Activated CD8-positive, alpha-beta memory T cell treated with anti-CD3 and anti-CD28 coated beads, Interleukin-2, amount 10 ng/mL, durations not matched to agents 7 days and 5 days (primary cell): Measurements from ENCODE around the gene NDUFB10. TPM values are rescaled to one million over a fixed set of nuclear protein-coding genes. Genes with fewer than 3 reads are reported as not detected.

Experiments
- ATAC-seq: fragments of 150-1000 bp; cut with Tn5 transposase; one replicate; pipeline ENCODE4 v1.10.0; 2021; ENCODE audit warnings: moderate library complexity
- CTCF ChIA-PET: fragments of 350-600 bp; sonication (Branson Sonifier 250); formaldehyde crosslinking; loops from one replicate; lab custom pipeline; 2021; ENCODE audit warnings: antibody characterized with exemption; lab: Charles Lee
- DNase-seq: peaks from one replicate; pipeline ENCODE4 v3.0.0-alpha.2; 2020
- H3K27ac Mint-ChIP-seq: one replicate; pipeline ENCODE4 v1.8.0; 2021; ENCODE audit warnings: mild to moderate bottlenecking, mixed read lengths
- H3K27me3 Mint-ChIP-seq: one replicate; pipeline ENCODE4 v1.8.0; 2021; ENCODE audit warnings: mixed read lengths
- H3K36me3 Mint-ChIP-seq: one replicate; pipeline ENCODE4 v1.8.0; 2021; ENCODE audit warnings: mild to moderate bottlenecking, mixed read lengths
- H3K4me1 Mint-ChIP-seq: one replicate; pipeline ENCODE4 v1.8.0; 2021; ENCODE audit warnings: mixed read lengths
- H3K4me3 Mint-ChIP-seq: one replicate; pipeline ENCODE4 v1.8.0; 2021; ENCODE audit warnings: mild to moderate bottlenecking, moderate library complexity, mixed read lengths
- H3K9me3 Mint-ChIP-seq: one replicate; pipeline ENCODE4 v1.8.0; 2022; ENCODE audit warnings: low read depth, mixed read lengths
- total RNA-seq, 2 experiments: library from RNA; stranded (reverse); gene quantifications; one replicate each; pipeline ENCODE4 v1.2.3, GENCODE V29; 2021

NDUFB10 gene
- total RNA-seq, 2 experiments from 2014 or later = 148 to 158 TPM

DNA sequence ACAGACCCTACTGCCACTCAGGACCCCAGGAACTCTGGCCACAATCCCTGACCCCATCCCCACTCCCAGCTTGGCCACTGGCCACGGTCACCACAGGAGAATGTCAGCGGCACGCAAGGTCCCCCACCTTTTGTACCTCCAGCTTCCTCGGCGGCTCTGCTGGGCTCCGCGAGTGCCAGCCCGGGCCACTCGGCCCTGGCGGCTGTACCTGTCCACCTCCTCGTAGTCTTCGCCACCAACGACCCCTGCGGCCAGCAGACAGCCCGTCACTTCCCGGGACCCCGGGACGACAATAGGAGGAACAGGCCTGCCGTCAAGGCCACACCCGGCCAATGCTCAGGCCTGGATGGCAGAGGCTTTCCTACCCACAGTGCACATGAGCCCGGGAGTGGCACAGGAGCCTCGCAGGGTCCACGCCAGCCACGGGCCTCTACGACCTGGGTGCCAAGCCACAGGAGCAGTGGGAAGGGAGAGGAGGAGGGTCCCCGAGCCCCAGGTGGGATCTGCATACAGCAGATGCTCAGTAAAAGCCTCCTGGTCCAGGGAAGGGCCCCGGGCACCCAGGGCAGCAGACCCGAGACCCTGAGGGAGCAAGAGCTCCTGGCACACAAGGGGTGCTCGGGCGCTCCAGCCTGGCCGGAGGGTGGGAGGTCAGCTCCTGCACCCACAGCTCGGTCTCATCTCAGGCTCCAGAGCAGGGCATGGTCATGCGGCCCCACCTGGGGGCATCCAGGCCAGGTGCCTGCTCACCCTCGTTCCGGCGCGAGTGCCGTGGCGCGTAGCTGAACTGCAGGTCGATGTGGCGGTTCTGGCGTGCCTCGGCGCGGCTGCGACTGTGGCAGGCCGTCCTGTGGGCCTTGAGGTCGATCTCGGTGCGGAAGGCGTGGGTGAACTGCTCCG lies 42.4 kb downstream of the NDUFB10 start:
- CTCF ChIA-PET = interaction anchor here (0.5 to 3.6 kb wide), 5 partner anchors 7 to 153 kb away, joined by 3 to 42 read pairs (median 3); partner anchors contain the start of gene GFER
- no peak overlapping the region for H3K27ac Mint-ChIP-seq
- no peaks in the 10 kb centered on the region for H3K27me3 Mint-ChIP-seq

DNA sequence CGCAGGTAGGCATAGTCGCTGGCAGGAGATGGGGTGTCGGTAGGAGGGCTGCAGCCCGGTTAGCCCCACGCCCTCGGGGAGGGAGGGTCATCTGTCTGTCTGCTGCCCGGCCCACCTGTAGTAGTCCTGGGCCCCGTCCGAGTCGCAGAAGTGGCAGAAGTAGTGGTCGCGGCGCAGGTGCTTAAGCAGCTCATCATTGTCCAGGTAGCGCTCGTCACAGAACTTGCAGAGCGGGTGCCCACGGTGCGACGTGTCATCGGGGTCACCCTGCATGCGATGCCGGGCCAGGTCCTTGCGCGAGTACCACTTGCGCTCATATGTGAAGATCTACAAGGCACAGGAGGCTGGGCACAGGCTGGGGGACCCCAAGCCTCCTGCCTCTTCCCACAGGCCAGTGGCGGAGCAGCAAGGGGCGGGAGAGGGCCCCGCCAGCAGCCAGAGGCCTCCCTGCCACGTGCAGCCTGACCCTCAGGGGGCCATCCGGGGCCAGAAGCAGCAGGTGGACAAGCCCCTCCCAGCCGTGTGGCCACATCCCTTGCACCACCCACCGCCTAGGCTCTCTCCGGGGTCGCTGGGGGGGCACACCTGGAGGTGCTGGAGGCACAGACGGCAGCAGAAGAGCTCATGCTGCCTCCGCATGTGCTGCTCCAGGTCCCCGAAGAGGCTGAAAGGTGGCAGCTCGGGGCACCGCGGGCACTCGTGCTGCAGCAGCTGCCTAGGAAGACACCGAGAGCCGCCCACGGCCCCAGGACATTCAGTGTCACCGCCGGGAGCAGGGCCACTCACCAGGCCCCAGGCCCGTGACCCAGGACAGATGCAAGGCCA lies 43.3 kb downstream of the NDUFB10 start:
- H3K4me3 Mint-ChIP-seq = no peak overlapping the region
- DNase-seq = no peak

More for the DNA sequence above, 42.4 kb downstream of the NDUFB10 start:
- peaks cover 15% of the 10 kb centered on the region for H3K36me3 Mint-ChIP-seq
- H3K9me3 Mint-ChIP-seq = no peaks in the 10 kb centered on the region
- H3K4me3 Mint-ChIP-seq = no peak overlapping the region
- ATAC-seq = no peak
- no peak for DNase-seq
- peaks cover 19% of the 10 kb centered on the region for H3K4me1 Mint-ChIP-seq

DNA sequence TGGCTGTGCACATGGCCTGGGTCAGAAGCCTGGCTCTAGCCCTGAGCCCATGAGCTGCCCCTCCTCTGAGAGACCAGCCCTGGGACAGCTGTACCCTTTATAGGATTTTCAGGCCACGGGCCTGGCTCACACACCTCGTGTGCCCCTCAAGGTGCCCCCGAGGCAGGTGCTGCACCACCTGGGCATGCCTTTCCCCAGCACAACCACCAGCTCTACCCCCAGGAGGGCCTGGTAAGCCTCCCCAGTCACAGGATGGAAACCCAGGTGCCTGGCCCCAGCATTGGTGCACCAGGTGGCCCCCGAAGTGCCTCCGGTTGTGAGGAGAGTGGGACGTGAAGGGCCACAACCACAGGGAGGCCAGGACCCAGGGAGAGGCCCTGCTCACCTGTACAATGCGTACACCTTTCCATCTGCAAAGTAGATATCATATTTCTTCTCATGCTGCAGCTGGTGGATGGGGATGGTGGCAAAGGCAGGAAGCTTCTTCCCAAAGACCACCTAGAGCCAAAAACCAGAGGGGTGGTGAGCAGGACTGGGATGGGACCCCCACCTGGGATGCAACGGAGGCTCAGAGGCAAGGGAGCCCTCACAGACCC lies 44.0 kb downstream of the NDUFB10 start:
- Mint-ChIP-seq H3K36me3 (peaks cover 9% of the 10 kb centered on the region), H3K4me1 (peaks cover 34% of the 10 kb centered on the region), H3K27ac (no peak overlapping the region), H3K4me3 (no peak overlapping the region), H3K27me3 (no peaks in the 10 kb centered on the region), H3K9me3 (no peaks in the 10 kb centered on the region)
- DNase-seq = no peak
- CTCF ChIA-PET = interaction anchor here (0.6 to 3.6 kb wide), 24 partner anchors 9 to 318 kb away, joined by 3 to 42 read pairs (median 6); partner anchors contain the start of genes GFER, MAPK8IP3, MLST8 and NDUFB10
- no peak for ATAC-seq

More for the DNA sequence above, 43.3 kb downstream of the NDUFB10 start:
- H3K36me3 Mint-ChIP-seq = peaks cover 12% of the 10 kb centered on the region
- no peaks in the 10 kb centered on the region for H3K27me3 Mint-ChIP-seq
- no peak overlapping the region for H3K27ac Mint-ChIP-seq
- ATAC-seq = no peak
- CTCF ChIA-PET = interaction anchor here (0.6 to 3.6 kb wide), 17 partner anchors 8 to 297 kb away, joined by 3 to 42 read pairs (median 6); partner anchors contain the start of genes GFER, MAPK8IP3, MLST8 and NDUFB10
- no peaks in the 10 kb centered on the region for H3K9me3 Mint-ChIP-seq
- peaks cover 26% of the 10 kb centered on the region for H3K4me1 Mint-ChIP-seq

DNA sequence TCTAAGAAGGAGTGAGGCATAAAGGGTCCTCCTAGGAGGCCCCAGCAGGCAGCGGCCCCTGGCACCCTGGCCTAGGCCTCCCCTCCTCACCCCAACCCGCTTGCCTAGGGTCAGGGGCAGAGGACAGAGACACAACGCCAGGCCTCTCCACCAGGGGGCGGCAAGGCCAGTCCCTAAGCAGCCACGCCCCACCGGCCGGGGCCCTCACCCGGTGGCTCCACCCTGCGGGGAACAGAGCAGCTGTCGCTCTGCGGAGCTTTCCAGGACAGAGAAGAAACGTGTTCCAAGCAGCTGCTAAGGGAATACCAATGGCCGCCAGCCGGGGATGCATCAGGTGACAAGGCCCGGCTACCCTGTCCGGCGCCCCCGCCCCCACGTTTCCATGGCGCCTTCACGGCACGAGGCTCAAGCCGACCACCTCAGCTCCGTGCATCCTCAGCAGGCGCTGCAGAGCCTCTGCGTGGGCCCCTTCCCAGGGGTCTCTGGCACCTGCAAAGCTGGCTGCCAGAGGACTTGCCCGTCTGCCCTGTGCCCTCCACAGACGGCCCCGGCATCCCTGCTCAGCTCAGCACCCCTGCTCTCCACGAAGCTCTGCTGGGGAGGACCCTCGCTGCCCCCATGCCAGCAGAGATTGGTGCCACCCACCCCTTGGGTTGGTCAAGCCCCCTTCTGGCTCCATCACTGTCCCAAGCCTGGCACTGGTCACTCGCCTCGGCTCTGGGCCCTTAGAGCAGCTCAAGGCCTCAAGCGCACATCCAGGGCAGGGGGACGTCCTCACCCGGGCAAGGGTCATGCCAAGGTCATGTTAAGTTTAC lies 44.7 kb downstream of the NDUFB10 start:
- CTCF ChIA-PET = interaction anchor here (0.6 to 3.6 kb wide), 30 partner anchors 8 to 318 kb away, joined by 3 to 42 read pairs (median 6); partner anchors contain the start of genes ECI1, GFER, MLST8 and NDUFB10
- ATAC-seq (peak; percentile 92), DNase-seq (peak; percentile 92)
- Mint-ChIP-seq H3K4me3 (no peak overlapping the region), H3K9me3 (no peaks in the 10 kb centered on the region), H3K36me3 (peaks cover 9% of the 10 kb centered on the region), H3K4me1 (peaks cover 39% of the 10 kb centered on the region), H3K27me3 (no peaks in the 10 kb centered on the region), H3K27ac (no peak overlapping the region)

DNA sequence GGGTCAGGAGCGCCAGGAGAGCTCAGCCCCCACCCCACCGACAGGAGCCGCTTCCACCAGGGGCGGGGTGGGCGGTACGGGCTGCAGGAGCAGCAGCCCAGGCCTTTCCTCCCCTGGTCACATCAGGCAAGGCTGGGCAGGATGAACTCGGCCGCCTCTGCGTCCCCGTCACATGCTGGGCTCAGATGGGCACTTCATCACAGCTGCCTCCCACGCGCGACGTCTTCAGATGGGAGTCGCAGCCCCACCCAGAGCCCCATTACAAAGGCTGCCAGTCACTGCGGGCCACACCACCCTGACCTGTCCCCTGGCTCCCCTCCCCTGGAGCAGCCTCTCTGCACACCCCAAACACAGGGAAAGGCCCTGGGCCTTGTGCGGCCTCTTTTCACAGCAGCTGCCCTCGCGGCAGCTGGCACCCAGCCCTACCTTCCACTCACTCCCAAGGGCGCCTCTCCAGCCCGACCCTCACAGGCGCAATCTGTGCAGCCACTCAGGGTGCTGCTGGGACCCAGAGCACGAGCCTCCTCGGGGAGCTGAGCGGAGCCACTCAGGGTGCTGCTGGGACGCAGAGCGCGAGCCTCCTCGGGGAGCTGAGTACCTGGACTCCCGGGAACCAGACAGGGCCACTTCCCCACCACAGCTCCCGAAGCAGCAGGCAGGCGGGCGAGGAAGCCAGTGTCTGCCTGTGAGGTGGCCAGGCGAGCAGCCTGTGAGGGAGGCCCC lies 45.6 kb downstream of the NDUFB10 start:
- ATAC-seq (no peak), DNase-seq (no peak)
- no peaks in the 10 kb centered on the region for H3K27me3 Mint-ChIP-seq
- H3K36me3 Mint-ChIP-seq = peaks cover 9% of the 10 kb centered on the region
- CTCF ChIA-PET = interaction anchor here (1.2 to 3.6 kb wide), 13 partner anchors 10 to 148 kb away, joined by 3 to 42 read pairs (median 7); partner anchors contain the start of genes GFER, NOXO1, NTHL1 and RPS2
- no peak overlapping the region for H3K4me3 Mint-ChIP-seq
- H3K9me3 Mint-ChIP-seq = no peaks in the 10 kb centered on the region
- peaks cover 39% of the 10 kb centered on the region for H3K4me1 Mint-ChIP-seq
- peak overlapping the region; percentile 28 for H3K27ac Mint-ChIP-seq

DNA sequence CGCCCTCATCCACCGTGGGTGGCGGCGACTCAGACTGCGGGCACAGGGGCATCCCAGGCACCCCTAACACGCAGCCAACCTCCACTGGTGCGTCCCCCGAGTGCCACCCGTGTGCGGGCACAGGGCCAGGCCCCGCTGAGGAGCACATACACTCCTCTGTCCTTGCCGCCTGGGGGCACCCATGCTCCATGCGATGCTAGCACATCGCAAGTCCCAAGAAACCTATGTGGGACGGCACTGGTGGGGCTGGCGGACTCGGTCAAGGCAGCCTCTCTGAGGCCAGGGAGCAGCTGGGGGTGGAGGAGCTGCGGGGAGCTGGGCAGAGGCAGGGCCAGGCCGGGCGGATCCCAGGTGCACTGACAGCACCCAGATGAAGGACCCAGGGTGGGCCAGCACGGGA lies 46.3 kb downstream of the NDUFB10 start:
- no peak overlapping the region for H3K27ac Mint-ChIP-seq
- H3K9me3 Mint-ChIP-seq = no peaks in the 10 kb centered on the region
- H3K27me3 Mint-ChIP-seq = no peaks in the 10 kb centered on the region
- ATAC-seq (no peak), DNase-seq (no peak)
- H3K4me1 Mint-ChIP-seq = peaks cover 45% of the 10 kb centered on the region
- H3K36me3 Mint-ChIP-seq = peaks cover 9% of the 10 kb centered on the region
- CTCF ChIA-PET = interaction anchor here (1.2 to 3.6 kb wide), 5 partner anchors 11 to 147 kb away, joined by 3 to 42 read pairs (median 30); partner anchors contain the start of genes RPS2 and TRAF7
- no peak overlapping the region for H3K4me3 Mint-ChIP-seq

DNA sequence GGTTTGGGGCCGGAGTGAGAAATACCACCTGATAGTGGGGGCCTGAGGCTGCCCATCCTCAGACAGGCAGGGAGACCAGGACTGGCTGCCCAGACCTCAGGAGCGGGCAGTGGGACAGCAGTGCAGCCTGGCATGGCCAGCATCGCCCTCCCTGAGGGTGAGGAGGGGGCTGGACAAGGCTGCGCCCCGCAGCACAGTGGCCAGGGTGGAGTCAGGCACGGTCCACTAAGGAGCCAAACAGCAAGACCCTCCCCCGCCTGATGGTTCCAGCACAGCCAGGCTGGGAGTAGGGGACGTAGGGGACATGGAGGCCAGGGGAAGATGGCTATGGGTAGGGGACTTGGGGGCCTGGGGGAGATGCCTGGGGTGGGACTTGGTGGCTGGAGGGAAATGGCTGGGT lies 47.0 kb downstream of the NDUFB10 start:
- ATAC-seq = no peak
- Mint-ChIP-seq H3K9me3 (no peaks in the 10 kb centered on the region), H3K27ac (no peak overlapping the region), H3K4me1 (peaks cover 45% of the 10 kb centered on the region), H3K36me3 (peaks cover 7% of the 10 kb centered on the region), H3K4me3 (no peak overlapping the region), H3K27me3 (no peaks in the 10 kb centered on the region)
- no peak for DNase-seq
- CTCF ChIA-PET = interaction anchor here (1.7 kb wide), 1 partner anchor 42 kb away, joined by 3 read pairs; the partner anchor contains the start of gene RPS2

DNA sequence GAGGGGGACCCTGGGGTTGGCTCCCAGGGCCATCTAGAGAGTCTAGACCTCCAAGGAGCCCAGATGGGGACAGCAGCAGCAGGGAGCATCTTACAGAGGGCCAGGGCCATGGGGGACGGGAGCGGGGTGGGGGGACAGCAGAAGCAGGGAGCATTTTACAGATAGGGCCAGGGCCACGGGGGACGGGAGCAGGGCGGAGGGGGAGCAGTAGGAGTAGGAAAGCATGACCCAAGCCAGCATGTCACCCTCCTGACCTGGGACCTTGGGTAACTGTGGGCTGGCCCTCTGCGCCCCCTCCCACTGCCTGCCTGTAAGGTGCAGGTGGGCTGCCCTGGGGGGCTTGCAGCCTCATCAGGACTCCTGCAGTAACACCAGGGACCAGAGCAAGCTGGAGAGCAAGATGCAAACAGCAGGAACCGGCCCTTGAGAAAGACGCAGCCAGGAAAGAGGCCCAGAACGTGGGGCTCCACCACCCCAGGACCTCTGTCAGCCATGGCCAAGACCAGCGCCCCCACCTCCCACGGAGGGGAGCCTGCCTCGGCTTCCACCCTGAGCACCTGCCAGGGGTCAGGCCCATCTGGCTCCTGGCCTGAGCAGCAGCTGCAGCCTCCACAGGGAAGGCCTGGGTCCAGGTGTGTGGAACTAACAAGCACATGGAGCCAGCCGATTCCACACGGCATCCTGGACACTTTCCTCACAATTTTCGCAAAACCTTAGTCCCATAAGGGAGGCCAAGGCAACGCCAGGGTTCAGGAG lies 47.9 kb downstream of the NDUFB10 start:
- no peaks in the 10 kb centered on the region for H3K9me3 Mint-ChIP-seq
- H3K27me3 Mint-ChIP-seq = no peaks in the 10 kb centered on the region
- H3K4me1 Mint-ChIP-seq = peaks cover 45% of the 10 kb centered on the region
- ATAC-seq (no peak), DNase-seq (no peak)
- peak overlapping the region; percentile 84 for H3K27ac Mint-ChIP-seq
- peak overlapping the region; percentile 79 for H3K4me3 Mint-ChIP-seq
- peaks cover 5% of the 10 kb centered on the region for H3K36me3 Mint-ChIP-seq
- CTCF ChIA-PET = interaction anchor here (0.7 to 2.3 kb wide), 6 partner anchors 9 to 134 kb away, joined by 3 to 17 read pairs (median 4); no protein-coding TSS in a partner anchor

DNA sequence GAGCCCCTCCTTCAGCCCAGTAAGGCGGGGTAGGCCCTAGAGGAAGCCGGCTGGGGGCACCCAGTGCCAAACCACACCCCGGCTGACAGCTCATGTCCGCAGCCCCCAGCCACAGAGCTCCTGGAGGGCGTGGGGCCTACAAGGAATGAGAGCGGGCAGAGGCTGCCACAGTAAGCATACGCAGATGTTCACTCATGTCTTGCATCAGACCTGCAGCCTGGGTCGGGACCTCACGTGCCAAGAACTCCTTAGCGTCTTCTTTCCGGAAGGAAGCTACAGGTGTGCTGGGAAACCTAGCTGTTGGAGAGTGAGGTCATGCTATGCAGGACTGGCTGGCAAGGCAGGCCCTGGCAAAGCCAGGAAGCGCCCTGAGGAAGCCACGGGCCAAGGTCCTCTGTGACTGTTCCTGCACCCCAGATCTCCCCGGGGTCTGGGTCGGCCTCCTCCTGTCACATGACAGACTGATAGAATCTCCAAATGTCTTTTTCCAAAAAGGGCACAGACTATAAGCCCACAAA lies 48.7 kb downstream of the NDUFB10 start:
- CTCF ChIA-PET = interaction anchor here (0.7 to 2.3 kb wide), 7 partner anchors 9 to 133 kb away, joined by 3 to 17 read pairs (median 4); no protein-coding TSS in a partner anchor
- no peaks in the 10 kb centered on the region for H3K9me3 Mint-ChIP-seq
- peaks cover 3% of the 10 kb centered on the region for H3K36me3 Mint-ChIP-seq
- peaks cover 45% of the 10 kb centered on the region for H3K4me1 Mint-ChIP-seq
- no peaks in the 10 kb centered on the region for H3K27me3 Mint-ChIP-seq
- H3K27ac Mint-ChIP-seq = peak overlapping the region; percentile 84
- peak overlapping the region; percentile 79 for H3K4me3 Mint-ChIP-seq
- ATAC-seq (no peak), DNase-seq (peak; percentile 57)

DNA sequence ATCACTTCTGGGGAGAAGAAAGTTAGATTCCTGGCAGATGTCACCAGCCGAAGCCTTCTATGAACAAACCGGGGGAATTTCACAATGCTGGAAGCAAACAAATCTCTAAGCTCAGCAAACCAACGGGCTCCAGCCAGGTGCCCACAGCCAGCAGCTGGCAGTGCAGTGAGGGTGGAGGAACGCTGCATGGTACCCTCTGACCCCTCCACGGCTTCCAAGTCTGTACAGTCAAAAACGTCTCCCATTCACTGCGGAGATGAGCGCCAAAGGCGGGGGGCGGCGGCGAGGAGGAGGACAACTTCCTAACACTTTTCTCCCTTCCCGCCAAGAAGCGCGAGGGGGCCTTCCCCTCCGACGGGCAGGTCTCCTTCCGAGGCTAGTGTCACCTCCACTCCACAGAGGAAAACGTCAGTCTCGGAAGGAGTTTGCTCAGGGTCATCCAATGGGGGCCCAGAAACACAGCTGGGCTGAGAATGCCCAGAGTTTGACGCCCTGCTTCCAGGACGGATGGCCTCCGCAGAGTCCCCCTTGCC lies 49.4 kb downstream of the NDUFB10 start:
- CTCF ChIA-PET = interaction anchor here (1.0 to 2.3 kb wide), 6 partner anchors 11 to 243 kb away, joined by 3 to 17 read pairs (median 3); partner anchors contain the start of genes ECI1 and RPS2
- H3K9me3 Mint-ChIP-seq = no peaks in the 10 kb centered on the region
- peak overlapping the region; percentile 79 for H3K4me3 Mint-ChIP-seq
- H3K27me3 Mint-ChIP-seq = no peaks in the 10 kb centered on the region
- DNase-seq (peak; percentile 64), ATAC-seq (peak; percentile 5)
- H3K27ac Mint-ChIP-seq = peak overlapping the region; percentile 84
- H3K4me1 Mint-ChIP-seq = peaks cover 45% of the 10 kb centered on the region
- H3K36me3 Mint-ChIP-seq = peaks cover 3% of the 10 kb centered on the region
